PFSK-1 (cell line): Measurements from ENCODE around the gene NEK5.

Experiments
- FOXP2 ChIP-seq: optimal IDR thresholded peaks from 2 replicates; pipeline ENCODE3; 2011; ENCODE audit warnings: borderline replicate concordance, control low read depth, inconsistent platforms; ENCODE audit not compliant: insufficient read depth; ENCODE audit errors: extremely low read length, extremely low read depth
- POLR2AphosphoS5 ChIP-seq: IDR thresholded peaks from 2 replicates; pipeline ENCODE4 v1.6.1; 2012; ENCODE audit warnings: low read depth, mild to moderate bottlenecking, control low read depth, low read length, moderate library complexity
- REST ChIP-seq, 2 experiments: IDR thresholded peaks; 2 replicates each; pipeline versions ENCODE4 v1.6.1 to v1.8.0; 2011 to 2012; ENCODE audit warnings: low read depth in 2 of 2, low read length in 2 of 2, control low read depth in 1 of 2, inconsistent platforms in 1 of 2, mild to moderate bottlenecking in 1 of 2, moderate library complexity in 1 of 2; ENCODE audit not compliant: insufficient read depth in 1 of 2
- SIN3A ChIP-seq: IDR thresholded peaks from 2 replicates; pipeline ENCODE4 v1.6.1; 2012; ENCODE audit warnings: mild to moderate bottlenecking, low read length, moderate library complexity, borderline replicate concordance; ENCODE audit not compliant: insufficient read depth
- TAF1 ChIP-seq: IDR thresholded peaks from 2 replicates; pipeline ENCODE4 v1.6.1; 2012; ENCODE audit warnings: low read length, control low read depth, borderline replicate concordance; ENCODE audit not compliant: insufficient read depth

NEK5 gene

GRCh38 chr13:51996641-51997040 lies 132.2 kb downstream of the NEK5 start:
- TF ChIP-seq SIN3A (no peak), POLR2AphosphoS5 (no peak), FOXP2 (no peak)

- TF ChIP-seq POLR2AphosphoS5 = no peak
- no peak for TF ChIP-seq TAF1
- TF ChIP-seq REST (IDR thresholded peaks at IDR 0.05; ENCODE audit: insufficient read depth in 1 of 2, low read depth in 2 of 2, low read length in 2 of 2) = no peak
- TF ChIP-seq SIN3A = no peak
- no peak for TF ChIP-seq FOXP2
These were observed 133.0 kb downstream of the NEK5 start for GRCh38 chr13:51995677-51996551.

GRCh38 chr13:51993713-51994112 lies 135.2 kb downstream of the NEK5 start:
- no peak for TF ChIP-seq SIN3A
- TF ChIP-seq POLR2AphosphoS5 = no peak
- no peak for TF ChIP-seq FOXP2
- TF ChIP-seq REST (IDR thresholded peaks at IDR 0.05; ENCODE audit: insufficient read depth in 1 of 2, low read depth in 2 of 2, low read length in 2 of 2) = no peak
- TF ChIP-seq TAF1 = no peak

- no peak for TF ChIP-seq POLR2AphosphoS5
- TF ChIP-seq SIN3A = no peak
- TF ChIP-seq FOXP2 = no peak
- TF ChIP-seq REST (IDR thresholded peaks at IDR 0.05; ENCODE audit: insufficient read depth in 1 of 2, low read depth in 2 of 2, low read length in 2 of 2) = no peak
- no peak for TF ChIP-seq TAF1
These were observed 139.8 kb downstream of the NEK5 start for GRCh38 chr13:51988988-51989618.
